A549 treated with AZD9567 at 1 μM for 4 hours (cell line): ENCODE measurements around the gene KRTAP9-1. TPM values are rescaled to one million over a fixed set of nuclear protein-coding genes. Genes with fewer than 3 reads are reported as not detected.

Source experiments
- total RNA-seq: library from RNA; stranded (reverse); fragments of 200-300 nt; extraction: Qiagen RNA extraction; gene quantifications from 5 replicates; pipeline ENCODE4 v1.2.3, GENCODE V29; 2022; ENCODE audit not compliant: insufficient read depth

The KRTAP9-1 gene
- total RNA-seq, result not detected in 5 replicates

GRCh38 chr17:41189837-41190318 is at the start of gene KRTAP9-1:
KRTAP9-1 (plus strand) TSS chr17:41189887; CDS start chr17:41189887, 0 bp downstream.

GRCh38 chr17:41140360-41141131 is 49.1 kb upstream of the KRTAP9-1 start, which contains the start of gene KRTAP4-6:
KRTAP4-6 (minus strand) TSS chr17:41140544; CDS start chr17:41140487, 57 bp downstream.

GRCh38 chr17:41149652-41149985 is 40.1 kb upstream of the KRTAP9-1 start, which contains the start of gene KRTAP4-5:
KRTAP4-5 (minus strand) TSS chr17:41149825; CDS start chr17:41149767, 58 bp downstream.

GRCh38 chr17:41160648-41161047 is 29.0 kb upstream of the KRTAP9-1 start, which contains the start of gene KRTAP4-4:
KRTAP4-4 (minus strand) TSS chr17:41160748; CDS start chr17:41160691, 57 bp downstream.

GRCh38 chr17:41168121-41168520 is 21.6 kb upstream of the KRTAP9-1 start, which contains the start of gene KRTAP4-3:
KRTAP4-3 (minus strand) TSS chr17:41168221; CDS start chr17:41168172, 49 bp downstream.

GRCh38 chr17:41177727-41178271 is 11.9 kb upstream of the KRTAP9-1 start, which contains the start of gene KRTAP4-2:
KRTAP4-2 (minus strand) TSS chr17:41178221; CDS start chr17:41178164, 57 bp downstream.

GRCh38 chr17:41184480-41184961 is 5.2 kb upstream of the KRTAP9-1 start, which contains the start of gene KRTAP4-1:
KRTAP4-1 (minus strand) TSS chr17:41184911; CDS start chr17:41184854, 57 bp downstream.

GRCh38 chr17:41226598-41227095 is 37.0 kb downstream of the KRTAP9-1 start, which contains the start of gene KRTAP9-2:
KRTAP9-2 (plus strand) TSS chr17:41226648; CDS start chr17:41226655, 7 bp downstream.

GRCh38 chr17:41232399-41233105 is 42.9 kb downstream of the KRTAP9-1 start, which contains the start of gene KRTAP9-3:
KRTAP9-3 (plus strand) TSS chr17:41232449; CDS start chr17:41232502, 53 bp downstream.

GRCh38 chr17:41237949-41238437 is 48.3 kb downstream of the KRTAP9-1 start, which contains the start of gene KRTAP9-8:
KRTAP9-8 (plus strand) TSS chr17:41237999; CDS start chr17:41238052, 53 bp downstream.

Other genes starting within 250 kb of the KRTAP9-1 start
- gene KRT39, start 222.9 kb upstream of the KRTAP9-1 start, total RNA-seq, result not detected in 5 replicates
- gene KRT40, start 205.6 kb upstream of the KRTAP9-1 start, total RNA-seq, result not detected in 5 replicates
- not detected in 5 replicates for gene KRTAP3-3, start 195.7 kb upstream of the KRTAP9-1 start, total RNA-seq
- gene KRTAP3-2, start 190.0 kb upstream of the KRTAP9-1 start, total RNA-seq, result 0.16 to 3.6 TPM (median 0.25 TPM) in 5 replicates
- not detected in 5 replicates for gene KRTAP3-1, start 180.8 kb upstream of the KRTAP9-1 start, total RNA-seq
- gene KRTAP1-5, start 162.7 kb upstream of the KRTAP9-1 start, total RNA-seq, result not detected in 5 replicates
- gene KRTAP1-4, start 159.7 kb upstream of the KRTAP9-1 start, total RNA-seq, result not detected in 5 replicates
- not detected in 5 replicates for gene KRTAP1-3, start 155.0 kb upstream of the KRTAP9-1 start, total RNA-seq
- gene KRTAP1-1, start 148.4 kb upstream of the KRTAP9-1 start, total RNA-seq, result not detected in 5 replicates
- gene KRTAP2-1, start 142.6 kb upstream of the KRTAP9-1 start, total RNA-seq, result not detected in 5 replicates
- gene KRTAP2-2, start 134.7 kb upstream of the KRTAP9-1 start, total RNA-seq, result not detected in 5 replicates
- 0.09 to 0.19 TPM (median 0.17 TPM) in 4 of 5 replicates, not detected in the other for gene KRTAP2-3, start 129.8 kb upstream of the KRTAP9-1 start, total RNA-seq
- gene KRTAP2-4, start 124.0 kb upstream of the KRTAP9-1 start, total RNA-seq, result not detected in 5 replicates
- not detected in 5 replicates for gene KRTAP4-7, start 105.7 kb upstream of the KRTAP9-1 start, total RNA-seq
- not detected in 5 replicates for gene KRTAP4-8, start 91.7 kb upstream of the KRTAP9-1 start, total RNA-seq
- gene KRTAP4-16, start 87.7 kb upstream of the KRTAP9-1 start, total RNA-seq, result not detected in 5 replicates
- gene KRTAP4-9, start 84.5 kb upstream of the KRTAP9-1 start, total RNA-seq, result not detected in 5 replicates
- gene KRTAP4-11, start 71.5 kb upstream of the KRTAP9-1 start, total RNA-seq, result not detected in 5 replicates
- gene KRTAP4-12, start 65.7 kb upstream of the KRTAP9-1 start, total RNA-seq, result not detected in 5 replicates
- not detected in 5 replicates for gene KRTAP4-6, start 49.3 kb upstream of the KRTAP9-1 start, total RNA-seq
- gene KRTAP4-5, start 40.1 kb upstream of the KRTAP9-1 start, total RNA-seq, result not detected in 5 replicates
- gene KRTAP4-4, start 29.1 kb upstream of the KRTAP9-1 start, total RNA-seq, result 0.07 TPM in 1 of 5 replicates, not detected in the others
- not detected in 5 replicates for gene KRTAP4-3, start 21.7 kb upstream of the KRTAP9-1 start, total RNA-seq
- not detected in 5 replicates for gene KRTAP4-2, start 11.7 kb upstream of the KRTAP9-1 start, total RNA-seq
- gene KRTAP4-1, start 5.0 kb upstream of the KRTAP9-1 start, total RNA-seq, result not detected in 5 replicates
- not detected in 5 replicates for gene KRTAP9-2, start 36.8 kb downstream of the KRTAP9-1 start, total RNA-seq
- gene KRTAP9-3, start 42.6 kb downstream of the KRTAP9-1 start, total RNA-seq, result not detected in 5 replicates
- gene KRTAP9-8, start 48.1 kb downstream of the KRTAP9-1 start, total RNA-seq, result not detected in 5 replicates
- gene KRTAP9-4, start 59.8 kb downstream of the KRTAP9-1 start, total RNA-seq, result not detected in 5 replicates
- gene KRTAP9-9, start 65.5 kb downstream of the KRTAP9-1 start, total RNA-seq, result not detected in 5 replicates
- gene KRTAP9-6, start 75.5 kb downstream of the KRTAP9-1 start, total RNA-seq, result not detected in 5 replicates
- not detected in 5 replicates for gene KRTAP9-7, start 85.8 kb downstream of the KRTAP9-1 start, total RNA-seq
- not detected in 5 replicates for gene KRTAP29-1, start 113.0 kb downstream of the KRTAP9-1 start, total RNA-seq
- gene KRTAP16-1, start 119.4 kb downstream of the KRTAP9-1 start, total RNA-seq, result not detected in 5 replicates
- gene KRTAP17-1, start 125.8 kb downstream of the KRTAP9-1 start, total RNA-seq, result not detected in 5 replicates
- not detected in 5 replicates for gene KRT33A, start 160.9 kb downstream of the KRTAP9-1 start, total RNA-seq
- gene KRT33B, start 179.9 kb downstream of the KRTAP9-1 start, total RNA-seq, result not detected in 5 replicates
- gene KRT34, start 192.4 kb downstream of the KRTAP9-1 start, total RNA-seq, result 0.21 to 1.2 TPM (median 0.29 TPM) in 5 replicates
- gene KRT31, start 207.7 kb downstream of the KRTAP9-1 start, total RNA-seq, result not detected in 5 replicates
- gene KRT37, start 234.7 kb downstream of the KRTAP9-1 start, total RNA-seq, result not detected in 5 replicates